Natural killer cell (primary cell): ENCODE data around the gene C18orf32. TPM values are rescaled to one million over a fixed set of nuclear protein-coding genes. Genes with fewer than 3 reads are reported as not detected.
A peak's percentile ranks its signal among the peaks of the same experiment; 100 is the strongest.

Source experiments
- ATAC-seq, 3 donors: fragments of 150-1000 bp in 2 of 3; fragments of 200-7000 bp in 1 of 3; cut with Tn5 transposase; 1 replicate in 1 of 3; 2 replicates in 2 of 3; pipeline ENCODE4 v1.10.0; 2021; ENCODE audit warnings: mild to moderate bottlenecking in 2 of 3, moderate library complexity in 2 of 3
- DNase-seq, 2 donors: peaks; one replicate each; pipeline versions ENCODE4 v3.0.0 to v3.0.0-alpha.2; 2013 to 2021; ENCODE audit warnings: mixed read lengths in 1 of 2
- H3K27ac ChIP-seq: one replicate; pipeline ENCODE4 v1.5.1; 2013; ENCODE audit warnings: mild to moderate bottlenecking, low read length
- H3K27me3 ChIP-seq: one replicate; pipeline ENCODE4 v1.6.1; 2013; ENCODE audit warnings: low read length; ENCODE audit not compliant: control insufficient read depth, insufficient read depth
- H3K36me3 ChIP-seq: one replicate; pipeline ENCODE4 v1.6.1; 2013; ENCODE audit warnings: low read length; ENCODE audit not compliant: control insufficient read depth, insufficient read depth
- H3K4me1 ChIP-seq: one replicate; pipeline ENCODE4 v1.6.1; 2013; ENCODE audit warnings: low read length; ENCODE audit not compliant: control insufficient read depth, insufficient read depth
- H3K4me3 ChIP-seq: one replicate; pipeline ENCODE4 v1.5.1; 2013; ENCODE audit warnings: low read length
- H3K9me3 ChIP-seq: one replicate; pipeline ENCODE4 v1.6.1; 2013; ENCODE audit warnings: low read length; ENCODE audit not compliant: control insufficient read depth, insufficient read depth
- H3K27ac Mint-ChIP-seq, 2 donors: one replicate each; pipeline ENCODE4 v1.8.0; 2022; ENCODE audit warnings: mild to moderate bottlenecking in 2 of 2, mixed read lengths in 2 of 2, moderate library complexity in 1 of 2
- H3K27me3 Mint-ChIP-seq, 2 donors: one replicate each; pipeline ENCODE4 v1.8.0; 2022; ENCODE audit warnings: low read depth in 2 of 2, mixed read lengths in 2 of 2
- H3K36me3 Mint-ChIP-seq: one replicate; pipeline ENCODE4 v1.8.0; 2022; ENCODE audit warnings: mixed read lengths
- H3K4me1 Mint-ChIP-seq, 2 donors: one replicate each; pipeline ENCODE4 v1.8.0; 2022; ENCODE audit warnings: mixed read lengths in 2 of 2
- H3K4me3 Mint-ChIP-seq: one replicate; pipeline ENCODE4 v1.8.0; 2022; ENCODE audit warnings: mild to moderate bottlenecking, moderate library complexity, mixed read lengths
- H3K9me3 Mint-ChIP-seq, 2 donors: one replicate each; pipeline ENCODE4 v1.8.0; 2022; ENCODE audit warnings: mixed read lengths in 2 of 2
- CTCF ChIP-seq: fragments of 200-600 bp; IDR thresholded peaks from one replicate; pipeline ENCODE4 v1.8.0; 2022; ENCODE audit warnings: antibody characterized with exemption
- WGBS: methylation state at CpG from one replicate; pipeline ENCODE4 v1.1.7; 2013; ENCODE audit warnings: missing lambda C conversion rate; ENCODE audit not compliant: insufficient coverage; 5-methylcytosine and 5-hydroxymethylcytosine counted together
- intact Hi-C: fragments of 100-400 bp; cut with micrococcal nuclease; formaldehyde crosslinking; loops from one replicate; pipeline ENCODE4 v1.14.2; 2022
- total RNA-seq, 4 donors: library from RNA; stranded (reverse); fragments of 120-200 nt in 1 of 4; gene quantifications; one replicate each; pipeline versions ENCODE4 v1.2.3 to v1.2.4, GENCODE V29; 2013 to 2022

C18orf32 gene
- total RNA-seq, 3 donors from 2014 or later (not counting 1 experiment from before 2014, with no cell fraction given) = 18.8 to 28.0 (median 23.9) TPM

- H3K9me3 ChIP-seq = no peaks in the 10 kb centered on the region
- H3K36me3 ChIP-seq = peaks cover 38% of the 10 kb centered on the region
- no peaks in the 10 kb centered on the region for H3K27me3 ChIP-seq
- DNase-seq (peak; percentile 74 to 98), ATAC-seq (peak; percentile 80 to 89 (median 89))
- H3K4me1 ChIP-seq = peaks cover 16% of the 10 kb centered on the region
- WGBS = under 1% methylated on average over 53 of the region's 53 CpGs
- intact Hi-C loops = loop anchor here (1.0 to 5.0 kb wide), 2 partner anchors 32 to 790 kb away; partner anchors contain the start of genes DYM and MBD1
- no peaks in the 10 kb centered on the region for H3K9me3 Mint-ChIP-seq
- H3K27me3 Mint-ChIP-seq = peaks cover 0 to 16% of the 10 kb centered on the region in 2 donors
- H3K27ac Mint-ChIP-seq = peak within 1 kb of the TSS; percentile 94 to 95
- peaks cover 43 to 51% of the 10 kb centered on the region in 2 donors for H3K4me1 Mint-ChIP-seq
- H3K27ac ChIP-seq = peak within 1 kb of the TSS; percentile 90
- peak within 1 kb of the TSS; percentile 96 for H3K4me3 Mint-ChIP-seq
- TF ChIP-seq CTCF = no peak
- peak within 1 kb of the TSS; percentile 93 for H3K4me3 ChIP-seq
- H3K36me3 Mint-ChIP-seq = peaks cover 21% of the 10 kb centered on the region
These were observed 5.0 kb upstream of the C18orf32 start, which contains the start of gene RPL17 for GRCh38 chr18:49491857-49492693. RPL17 (minus strand) TSS chr18:49492465.

GRCh38 chr18:49491534-49491856 lies 4.5 kb upstream of the C18orf32 start:
- DNase-seq (no peak), ATAC-seq (no peak)
- peaks cover 21% of the 10 kb centered on the region for H3K36me3 Mint-ChIP-seq
- no peaks in the 10 kb centered on the region for H3K27me3 ChIP-seq
- peaks cover 0 to 16% of the 10 kb centered on the region in 2 donors for H3K27me3 Mint-ChIP-seq
- H3K27ac Mint-ChIP-seq = peak overlapping the region; percentile 94 to 95
- TF ChIP-seq CTCF = no peak
- H3K4me1 Mint-ChIP-seq = peaks cover 48 to 56% of the 10 kb centered on the region in 2 donors
- peak overlapping the region; percentile 93 for H3K4me3 ChIP-seq
- no peaks in the 10 kb centered on the region for H3K9me3 ChIP-seq
- 15% methylated on average over 4 of the region's 7 CpGs for WGBS
- H3K27ac ChIP-seq = peak overlapping the region; percentile 90
- H3K4me3 Mint-ChIP-seq = peak overlapping the region; percentile 96
- peaks cover 38% of the 10 kb centered on the region for H3K36me3 ChIP-seq
- H3K9me3 Mint-ChIP-seq = no peaks in the 10 kb centered on the region
- H3K4me1 ChIP-seq = peaks cover 16% of the 10 kb centered on the region
- intact Hi-C loops = loop anchor here (5.0 kb wide), 1 partner anchor 791 kb away; the partner anchor contains the start of gene MBD1

- H3K27ac ChIP-seq = no peak overlapping the region
- Mint-ChIP-seq H3K36me3 (peaks cover 21% of the 10 kb centered on the region), H3K4me3 (peak overlapping the region; percentile 35), H3K27ac (peak overlapping the region; percentile 94 to 95), H3K27me3 (peaks cover 0 to 7% of the 10 kb centered on the region in 2 donors), H3K4me1 (peaks cover 55 to 63% of the 10 kb centered on the region in 2 donors), H3K9me3 (no peaks in the 10 kb centered on the region)
- TF ChIP-seq CTCF = no peak
- H3K36me3 ChIP-seq = peaks cover 38% of the 10 kb centered on the region
- peak in 1 of 2 donors; percentile 32 for DNase-seq
- intact Hi-C loops = loop anchor here (5.0 kb wide), 1 partner anchor 792 kb away; the partner anchor contains the start of gene MBD1
- H3K9me3 ChIP-seq = no peaks in the 10 kb centered on the region
- peaks cover 22% of the 10 kb centered on the region for H3K4me1 ChIP-seq
- H3K4me3 ChIP-seq = no peak overlapping the region
- 49% methylated on average over 3 of the region's 4 CpGs for WGBS
- no peak for ATAC-seq
- no peaks in the 10 kb centered on the region for H3K27me3 ChIP-seq
These were observed 3.3 kb upstream of the C18orf32 start for GRCh38 chr18:49490246-49490762.
